PFSK-1 (cell line): ENCODE measurements around the gene THUMPD1.

Experiments used
- FOXP2 ChIP-seq: optimal IDR thresholded peaks from 2 replicates; pipeline ENCODE3; 2011; ENCODE audit warnings: borderline replicate concordance, control low read depth, inconsistent platforms; ENCODE audit not compliant: insufficient read depth; ENCODE audit errors: extremely low read length, extremely low read depth
- POLR2AphosphoS5 ChIP-seq: IDR thresholded peaks from 2 replicates; pipeline ENCODE4 v1.6.1; 2012; ENCODE audit warnings: low read depth, mild to moderate bottlenecking, control low read depth, low read length, moderate library complexity
- REST ChIP-seq, 2 experiments: IDR thresholded peaks; 2 replicates each; pipeline versions ENCODE4 v1.6.1 to v1.8.0; 2011 to 2012; ENCODE audit warnings: low read depth in 2 of 2, low read length in 2 of 2, control low read depth in 1 of 2, inconsistent platforms in 1 of 2, mild to moderate bottlenecking in 1 of 2, moderate library complexity in 1 of 2; ENCODE audit not compliant: insufficient read depth in 1 of 2
- SIN3A ChIP-seq: IDR thresholded peaks from 2 replicates; pipeline ENCODE4 v1.6.1; 2012; ENCODE audit warnings: mild to moderate bottlenecking, low read length, moderate library complexity, borderline replicate concordance; ENCODE audit not compliant: insufficient read depth
- TAF1 ChIP-seq: IDR thresholded peaks from 2 replicates; pipeline ENCODE4 v1.6.1; 2012; ENCODE audit warnings: low read length, control low read depth, borderline replicate concordance; ENCODE audit not compliant: insufficient read depth

THUMPD1 gene

GRCh38 chr16:20781697-20782096 is 40.1 kb upstream of the THUMPD1 start:
- no peak for TF ChIP-seq POLR2AphosphoS5
- no peak for TF ChIP-seq FOXP2
- TF ChIP-seq TAF1 = no peak
- TF ChIP-seq REST (IDR thresholded peaks at IDR 0.05; ENCODE audit: insufficient read depth in 1 of 2, low read depth in 2 of 2, low read length in 2 of 2) = no peak
- no peak for TF ChIP-seq SIN3A

- TF ChIP-seq SIN3A (no peak), POLR2AphosphoS5 (no peak), TAF1 (no peak), FOXP2 (no peak), REST (IDR thresholded peaks at IDR 0.05; ENCODE audit: insufficient read depth in 1 of 2, low read depth in 2 of 2, low read length in 2 of 2) (no peak)
Observed at GRCh38 chr16:20774703-20775362, 33.2 kb upstream of the THUMPD1 start.

- TF ChIP-seq POLR2AphosphoS5 (no peak), TAF1 (no peak), REST (IDR thresholded peaks at IDR 0.05; ENCODE audit: insufficient read depth in 1 of 2, low read depth in 2 of 2, low read length in 2 of 2) (no peak), SIN3A (no peak), FOXP2 (no peak)
Observed at GRCh38 chr16:20773679-20774078, 32.1 kb upstream of the THUMPD1 start.

- no peak for TF ChIP-seq REST (IDR thresholded peaks at IDR 0.05; ENCODE audit: insufficient read depth in 1 of 2, low read depth in 2 of 2, low read length in 2 of 2)
- TF ChIP-seq TAF1 = no peak
- no peak for TF ChIP-seq SIN3A
- no peak for TF ChIP-seq FOXP2
- TF ChIP-seq POLR2AphosphoS5 = no peak
Observed at GRCh38 chr16:20768818-20769217, 27.2 kb upstream of the THUMPD1 start.
